GM12875 (cell line): ENCODE measurements around the gene FBN1.

Source experiments
- H3K4me3 ChIP-seq: one replicate; pipeline ENCODE4 v1.5.1; 2011; ENCODE audit warnings: low read depth, low read length, control low read depth
- CTCF ChIP-seq: IDR thresholded peaks from 2 replicates; pipeline ENCODE4 v1.5.1; 2011; ENCODE audit warnings: low read depth, mild to moderate bottlenecking, control low read depth, inconsistent platforms, low read length, moderate library complexity, borderline replicate concordance; ENCODE audit not compliant: insufficient read depth

Gene FBN1

GRCh38 chr15:48625126-48625525 is 20.4 kb downstream of the FBN1 start:
- no peak for TF ChIP-seq CTCF
- no peak overlapping the region for H3K4me3 ChIP-seq

- TF ChIP-seq CTCF: no peak
- H3K4me3 ChIP-seq: no peak overlapping the region
Observed at GRCh38 chr15:48624700-48625099, 20.8 kb downstream of the FBN1 start.

GRCh38 chr15:48623456-48623855 is 22.1 kb downstream of the FBN1 start:
- no peak for TF ChIP-seq CTCF
- no peak overlapping the region for H3K4me3 ChIP-seq

- no peak overlapping the region for H3K4me3 ChIP-seq
Observed at GRCh38 chr15:48622237-48622636, 23.3 kb downstream of the FBN1 start.

GRCh38 chr15:48619446-48619845 is 26.1 kb downstream of the FBN1 start:
- no peak overlapping the region for H3K4me3 ChIP-seq
- TF ChIP-seq CTCF: no peak

More at GRCh38 chr15:48622237-48622636, 23.3 kb downstream of the FBN1 start:
- no peak for TF ChIP-seq CTCF

- TF ChIP-seq CTCF: no peak
- no peak overlapping the region for H3K4me3 ChIP-seq
Observed at GRCh38 chr15:48617619-48618018, 27.9 kb downstream of the FBN1 start.

GRCh38 chr15:48616216-48616615 is 29.3 kb downstream of the FBN1 start:
- TF ChIP-seq CTCF: no peak
- H3K4me3 ChIP-seq: no peak overlapping the region
